Left lung (tissue), 10 donors: ENCODE results near the gene CHKB. TPM values are rescaled to one million over a fixed set of nuclear protein-coding genes. Genes with fewer than 3 reads are reported as not detected.

Experiments used
- ATAC-seq: fragments of 200-7000 bp; cut with Tn5 transposase; one replicate; pipeline ENCODE4 v1.9.1; 2020; ENCODE audit warnings: moderate library complexity
- DNase-seq, 4 donors: peaks; one replicate each; pipeline ENCODE4 v3.0.0-alpha.2; 2013 to 2020
- H3K27ac ChIP-seq, 2 donors: fragments of 200-600 bp; sonication (generic) in 1 of 2; one replicate each; pipeline versions ENCODE4 v1.5.0 to v1.8.0; 2020 to 2021
- H3K27me3 ChIP-seq, 2 donors: fragments of 200-600 bp; sonication (generic) in 1 of 2; one replicate each; pipeline versions ENCODE4 v1.5.0 to v1.8.0; 2020 to 2021
- H3K36me3 ChIP-seq, 2 donors: fragments of 200-600 bp; sonication (generic) in 1 of 2; one replicate each; pipeline versions ENCODE4 v1.5.0 to v1.8.0; 2020 to 2021
- H3K4me1 ChIP-seq, 2 donors: fragments of 200-600 bp; one replicate each; pipeline ENCODE4 v1.8.0; 2021
- H3K4me3 ChIP-seq, 2 donors: fragments of 200-600 bp; sonication (generic) in 1 of 2; one replicate each; pipeline versions ENCODE4 v1.5.0 to v1.8.0; 2020 to 2021; ENCODE audit warnings: mild to moderate bottlenecking in 1 of 2
- H3K9me3 ChIP-seq, 2 donors: fragments of 200-600 bp; sonication (generic) in 1 of 2; one replicate each; pipeline versions ENCODE4 v1.5.0 to v1.8.0; 2020 to 2021
- intact Hi-C, 2 donors: fragments of 100-400 bp; cut with DNase I; formaldehyde crosslinking; loops; one replicate each; pipeline versions ENCODE4 v1.11.2 to v1.14.2; 2022
- polyA plus RNA-seq, 6 donors: library from polyadenylated mRNA; unstranded; fragments of 120-200 nt; gene quantifications; one replicate each; pipeline ENCODE4 v1.2.1, GENCODE V29; 2013; ENCODE audit not compliant: insufficient read length in 6 of 6
- total RNA-seq, 2 donors: library from RNA; stranded (reverse); fragmentation: NEBNext Ultra II Directional; extraction: Animal tissue kit (Norgen Biotek cat#: 25700); gene quantifications; one replicate each; pipeline ENCODE4 v1.2.1, GENCODE V29; 2021
- TF ChIP-seq, protein P1 (sequence below), 2 donors: fragments of 200-600 bp; sonication (generic) in 1 of 2; IDR thresholded peaks; one replicate each; pipeline versions ENCODE4 v1.5.0 to v1.8.0; 2021; ENCODE audit warnings: antibody characterized with exemption in 2 of 2
- donor health status: DM: no; HTN: yes; CAD: no.
- donor health status: DM: no; HTN: no; CAD: no.

The CHKB gene
- total and polyA plus RNA-seq, 8 donors, result 67.4 to 94.0 (median 83.8) TPM

- TF ChIP-seq, protein P1, sequence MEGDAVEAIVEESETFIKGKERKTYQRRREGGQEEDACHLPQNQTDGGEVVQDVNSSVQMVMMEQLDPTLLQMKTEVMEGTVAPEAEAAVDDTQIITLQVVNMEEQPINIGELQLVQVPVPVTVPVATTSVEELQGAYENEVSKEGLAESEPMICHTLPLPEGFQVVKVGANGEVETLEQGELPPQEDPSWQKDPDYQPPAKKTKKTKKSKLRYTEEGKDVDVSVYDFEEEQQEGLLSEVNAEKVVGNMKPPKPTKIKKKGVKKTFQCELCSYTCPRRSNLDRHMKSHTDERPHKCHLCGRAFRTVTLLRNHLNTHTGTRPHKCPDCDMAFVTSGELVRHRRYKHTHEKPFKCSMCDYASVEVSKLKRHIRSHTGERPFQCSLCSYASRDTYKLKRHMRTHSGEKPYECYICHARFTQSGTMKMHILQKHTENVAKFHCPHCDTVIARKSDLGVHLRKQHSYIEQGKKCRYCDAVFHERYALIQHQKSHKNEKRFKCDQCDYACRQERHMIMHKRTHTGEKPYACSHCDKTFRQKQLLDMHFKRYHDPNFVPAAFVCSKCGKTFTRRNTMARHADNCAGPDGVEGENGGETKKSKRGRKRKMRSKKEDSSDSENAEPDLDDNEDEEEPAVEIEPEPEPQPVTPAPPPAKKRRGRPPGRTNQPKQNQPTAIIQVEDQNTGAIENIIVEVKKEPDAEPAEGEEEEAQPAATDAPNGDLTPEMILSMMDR (IDR thresholded peaks at IDR 0.05), result no peak
- Histone ChIP-seq H3K36me3 (no peaks in the 10 kb centered on the region), H3K4me1 (peaks cover 0 to 10% of the 10 kb centered on the region in 2 donors), H3K4me3 (no peak overlapping the region), H3K9me3 (no peaks in the 10 kb centered on the region), H3K27ac (no peak overlapping the region), H3K27me3 (peaks cover 15 to 42% of the 10 kb centered on the region in 2 donors)
- DNase-seq (peak in 1 of 4 donors; percentile 6), ATAC-seq (no peak)
- intact Hi-C loops, result loop anchor here in 1 of 2 donors (10.0 kb wide), 1 partner anchor 92 kb away; the partner anchor contains the start of genes LMF2 and NCAPH2
These were observed 14.4 kb upstream of the CHKB start for GRCh38 chr22:50597097-50597496.

DNA sequence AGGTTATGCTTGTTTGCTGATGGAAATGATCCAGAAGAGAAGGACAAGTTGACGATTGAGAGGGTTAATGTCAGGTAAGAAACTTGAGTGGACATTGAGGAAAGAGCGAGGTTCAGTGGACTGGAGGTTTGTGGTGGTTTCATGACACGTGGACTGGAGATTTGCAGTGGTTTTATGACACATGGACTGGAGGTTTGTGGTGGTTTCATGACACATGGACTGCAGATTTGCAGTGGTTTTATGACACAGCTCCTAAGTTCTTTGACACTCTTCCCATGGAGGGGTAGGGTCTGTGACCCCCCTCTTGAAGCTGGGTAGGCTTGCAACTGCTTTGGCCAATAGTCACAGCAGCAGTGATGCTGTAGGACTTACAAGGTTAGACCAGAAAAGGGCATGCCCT lies 12.5 kb upstream of the CHKB start:
- intact Hi-C loops, result loop anchor here in 1 of 2 donors (10.0 kb wide), 1 partner anchor 90 kb away; the partner anchor contains the start of genes LMF2 and NCAPH2
- no peak overlapping the region for H3K4me3 ChIP-seq
- DNase-seq, result no peak
- no peaks in the 10 kb centered on the region for H3K36me3 ChIP-seq
- TF ChIP-seq, protein P1 (IDR thresholded peaks at IDR 0.05), result no peak
- peaks cover 9 to 23% of the 10 kb centered on the region in 2 donors for H3K27me3 ChIP-seq
- H3K4me1 ChIP-seq, result peaks cover 0 to 4% of the 10 kb centered on the region in 2 donors
- no peak overlapping the region for H3K27ac ChIP-seq
- ATAC-seq, result no peak
- no peaks in the 10 kb centered on the region for H3K9me3 ChIP-seq

- no peaks in the 10 kb centered on the region for H3K36me3 ChIP-seq
- TF ChIP-seq, protein P1 (IDR thresholded peaks at IDR 0.05), result no peak
- H3K4me1 ChIP-seq, result peaks cover 0 to 9% of the 10 kb centered on the region in 2 donors
- ATAC-seq, result no peak
- intact Hi-C loops, result no loop called here
- no peaks in the 10 kb centered on the region for H3K27me3 ChIP-seq
- H3K9me3 ChIP-seq, result no peaks in the 10 kb centered on the region
- H3K4me3 ChIP-seq, result no peak overlapping the region
- H3K27ac ChIP-seq, result no peak overlapping the region
- DNase-seq, result no peak
These were observed 4.8 kb upstream of the CHKB start for GRCh38 chr22:50587407-50587806.

- Histone ChIP-seq H3K4me1 (peaks cover 5 to 16% of the 10 kb centered on the region in 2 donors), H3K27ac (no peak overlapping the region), H3K27me3 (no peaks in the 10 kb centered on the region), H3K36me3 (no peaks in the 10 kb centered on the region), H3K4me3 (no peak overlapping the region), H3K9me3 (no peaks in the 10 kb centered on the region)
- DNase-seq, result no peak
- TF ChIP-seq, protein P1 (IDR thresholded peaks at IDR 0.05), result no peak
- ATAC-seq, result no peak
- intact Hi-C loops, result no loop called here
These were observed 3.8 kb upstream of the CHKB start for GRCh38 chr22:50586416-50586815.

DNA sequence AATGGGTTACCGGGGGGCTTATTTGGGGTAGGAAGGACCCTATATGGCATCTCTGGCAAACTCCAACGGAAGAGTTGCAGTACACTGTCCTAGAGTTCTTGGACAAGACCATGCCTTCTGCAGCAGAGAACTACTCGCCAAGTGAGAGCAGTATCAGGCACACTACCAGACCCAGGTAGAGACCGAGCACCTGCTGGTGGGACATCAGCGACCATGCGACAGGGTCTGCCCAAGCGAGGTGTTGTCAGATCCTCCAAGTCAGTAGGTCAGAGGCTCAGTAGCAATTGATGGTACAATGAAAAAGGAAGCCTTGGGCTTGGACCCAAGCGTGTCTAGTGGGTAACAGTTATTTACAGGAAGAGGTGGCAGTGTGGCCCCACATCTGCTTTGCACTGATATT lies 3.1 kb upstream of the CHKB start:
- TF ChIP-seq, protein P1 (IDR thresholded peaks at IDR 0.05), result no peak
- ATAC-seq (no peak), DNase-seq (no peak)
- Histone ChIP-seq H3K27ac (no peak overlapping the region), H3K4me1 (peaks cover 5 to 22% of the 10 kb centered on the region in 2 donors), H3K4me3 (no peak overlapping the region), H3K36me3 (peaks cover 0 to 5% of the 10 kb centered on the region in 2 donors), H3K9me3 (no peaks in the 10 kb centered on the region), H3K27me3 (no peaks in the 10 kb centered on the region)
- intact Hi-C loops, result no loop called here
